Measurements from ENCODE around the gene KIF17.

Gene KIF17

GRCh38 chr1:20686883-20687725, 30.7 kb downstream of the KIF17 start:
- Histone ChIP-seq H3K9ac (ENCODE audit: low read depth in 1 of 2, low read length in 2 of 2) (no peak overlapping the region), H3K27me3 (ENCODE audit: control insufficient read depth in 2 of 2, insufficient read depth in 2 of 2, low read length in 2 of 2) (no peaks in the 10 kb centered on the region)

GRCh38 chr1:20685741-20686140, 32.1 kb downstream of the KIF17 start:
- Histone ChIP-seq H3K4me3 (ENCODE audit: low read length in 2 of 2) (no peak overlapping the region), H3K9me3 (ENCODE audit: control insufficient read depth in 2 of 2, low read length in 2 of 2) (no peaks in the 10 kb centered on the region), H3K27me3 (ENCODE audit: control insufficient read depth in 2 of 2, insufficient read depth in 2 of 2, low read length in 2 of 2) (peaks cover 0 to 2% of the 10 kb centered on the region in 2 donors), H3K9ac (ENCODE audit: low read depth in 1 of 2, low read length in 2 of 2) (no peak overlapping the region), H3K36me3 (ENCODE audit: control insufficient read depth in 2 of 2, insufficient read depth in 2 of 2, low read length in 2 of 2) (no peaks in the 10 kb centered on the region), H3K27ac (ENCODE audit: low read depth in 2 of 2, low read length in 2 of 2) (peak overlapping the region; percentile 23 to 42), H3K4me1 (ENCODE audit: control insufficient read depth in 2 of 2, insufficient read depth in 2 of 2, low read length in 2 of 2) (no peaks in the 10 kb centered on the region)

More at GRCh38 chr1:20686883-20687725, 30.7 kb downstream of the KIF17 start:
- Histone ChIP-seq H3K4me3 (ENCODE audit: low read length in 2 of 2) (no peak overlapping the region), H3K9me3 (ENCODE audit: control insufficient read depth in 2 of 2, low read length in 2 of 2) (no peaks in the 10 kb centered on the region), H3K4me1 (ENCODE audit: control insufficient read depth in 2 of 2, insufficient read depth in 2 of 2, low read length in 2 of 2) (no peaks in the 10 kb centered on the region), H3K27ac (ENCODE audit: low read depth in 2 of 2, low read length in 2 of 2) (no peak overlapping the region), H3K36me3 (ENCODE audit: control insufficient read depth in 2 of 2, insufficient read depth in 2 of 2, low read length in 2 of 2) (no peaks in the 10 kb centered on the region)

DNA sequence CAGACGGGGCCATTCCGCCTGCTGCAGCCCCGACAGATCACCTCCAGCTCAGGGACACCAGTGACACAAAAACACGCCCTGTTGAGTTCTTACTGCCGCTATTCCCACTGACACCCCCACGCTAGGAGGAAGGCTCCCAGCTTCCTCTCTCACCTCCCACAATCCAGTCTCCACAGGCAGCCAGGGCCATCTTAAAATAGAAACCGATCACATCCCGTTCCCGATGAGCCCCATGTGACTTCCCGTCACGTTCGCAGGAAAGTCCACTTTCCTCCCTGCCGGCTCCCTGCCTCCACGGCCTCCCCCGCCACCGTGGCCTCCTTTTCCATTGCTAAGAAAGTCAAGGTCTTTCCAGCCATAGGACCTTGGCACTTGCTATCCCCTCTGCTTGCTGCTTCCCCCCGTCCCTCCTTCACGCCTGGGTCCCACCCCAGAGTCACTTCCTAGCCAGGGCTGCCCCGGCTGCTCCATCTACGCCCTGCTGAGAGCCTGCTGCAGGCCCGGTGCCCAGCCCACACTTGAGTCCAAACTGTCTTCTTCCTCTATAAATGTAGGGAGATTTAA, 32.6 kb downstream of the KIF17 start:
- H3K4me3 ChIP-seq (ENCODE audit: low read length in 2 of 2), result no peak overlapping the region
- no peak overlapping the region for H3K9ac ChIP-seq (ENCODE audit: low read depth in 1 of 2, low read length in 2 of 2)
- H3K27ac ChIP-seq (ENCODE audit: low read depth in 2 of 2, low read length in 2 of 2), result peak overlapping the region; percentile 42 to 61
- H3K4me1 ChIP-seq (ENCODE audit: control insufficient read depth in 2 of 2, insufficient read depth in 2 of 2, low read length in 2 of 2), result no peaks in the 10 kb centered on the region
- peaks cover 0 to 2% of the 10 kb centered on the region in 2 donors for H3K27me3 ChIP-seq (ENCODE audit: control insufficient read depth in 2 of 2, insufficient read depth in 2 of 2, low read length in 2 of 2)
- H3K9me3 ChIP-seq (ENCODE audit: control insufficient read depth in 2 of 2, low read length in 2 of 2), result no peaks in the 10 kb centered on the region
- no peaks in the 10 kb centered on the region for H3K36me3 ChIP-seq (ENCODE audit: control insufficient read depth in 2 of 2, insufficient read depth in 2 of 2, low read length in 2 of 2)

DNA sequence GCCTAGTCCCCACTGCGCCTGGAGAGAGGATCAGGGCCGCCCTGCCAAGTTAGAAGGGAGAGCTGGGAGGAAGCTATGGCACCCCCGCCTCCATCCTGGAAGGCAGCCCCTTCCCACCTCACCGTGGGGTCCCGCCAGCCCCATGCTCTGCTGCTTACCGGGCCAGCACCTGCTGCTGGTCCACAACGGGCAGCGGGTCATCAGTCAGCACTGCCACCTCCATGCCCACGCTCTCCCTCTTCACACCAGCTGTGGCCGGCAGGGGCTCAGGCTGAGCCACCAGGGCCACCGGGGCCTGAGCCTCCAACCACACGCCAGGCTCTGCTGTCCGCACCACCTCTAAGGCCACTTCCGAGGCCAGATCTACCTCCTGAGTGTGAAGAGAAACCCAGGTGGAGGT, 33.2 kb downstream of the KIF17 start:
- peak overlapping the region; percentile 42 to 61 for H3K27ac ChIP-seq (ENCODE audit: low read depth in 2 of 2, low read length in 2 of 2)
- H3K4me3 ChIP-seq (ENCODE audit: low read length in 2 of 2), result no peak overlapping the region
- H3K9me3 ChIP-seq (ENCODE audit: control insufficient read depth in 2 of 2, low read length in 2 of 2), result no peaks in the 10 kb centered on the region
- no peak overlapping the region for H3K9ac ChIP-seq (ENCODE audit: low read depth in 1 of 2, low read length in 2 of 2)
- no peaks in the 10 kb centered on the region for H3K4me1 ChIP-seq (ENCODE audit: control insufficient read depth in 2 of 2, insufficient read depth in 2 of 2, low read length in 2 of 2)
- H3K27me3 ChIP-seq (ENCODE audit: control insufficient read depth in 2 of 2, insufficient read depth in 2 of 2, low read length in 2 of 2), result peaks cover 0 to 2% of the 10 kb centered on the region in 2 donors
- no peaks in the 10 kb centered on the region for H3K36me3 ChIP-seq (ENCODE audit: control insufficient read depth in 2 of 2, insufficient read depth in 2 of 2, low read length in 2 of 2)

DNA sequence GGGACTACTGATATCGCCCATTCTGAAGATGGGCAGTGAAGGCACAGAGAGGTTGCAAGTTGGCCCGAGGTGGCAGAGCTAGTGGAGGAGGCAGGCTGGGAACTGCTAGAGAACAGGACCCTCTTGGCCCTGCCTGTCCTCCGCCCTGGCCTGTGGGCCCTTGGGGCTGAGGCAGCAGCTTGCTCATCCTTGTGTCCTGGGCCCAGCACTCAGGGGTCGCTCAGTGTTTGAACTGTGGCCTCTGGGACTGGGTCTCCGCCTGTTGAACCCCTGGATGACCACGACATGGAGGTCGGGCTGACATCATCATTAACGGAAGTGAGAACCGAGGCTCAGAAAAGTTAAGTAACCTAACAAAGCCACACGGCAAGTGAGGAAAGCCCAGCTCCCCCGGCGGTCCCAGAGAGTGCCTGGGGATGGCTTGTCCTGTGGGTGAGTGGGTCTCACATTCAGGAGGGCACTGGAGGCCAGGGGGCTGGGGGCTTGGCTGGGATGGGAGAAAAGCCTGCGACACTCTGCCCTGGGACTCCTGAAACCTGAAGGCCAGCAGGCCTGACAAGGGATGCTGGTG, 33.7 kb downstream of the KIF17 start:
- H3K9ac ChIP-seq (ENCODE audit: low read depth in 1 of 2, low read length in 2 of 2), result no peak overlapping the region
- H3K9me3 ChIP-seq (ENCODE audit: control insufficient read depth in 2 of 2, low read length in 2 of 2), result no peaks in the 10 kb centered on the region
- H3K4me3 ChIP-seq (ENCODE audit: low read length in 2 of 2), result no peak overlapping the region
- H3K36me3 ChIP-seq (ENCODE audit: control insufficient read depth in 2 of 2, insufficient read depth in 2 of 2, low read length in 2 of 2), result no peaks in the 10 kb centered on the region
- no peaks in the 10 kb centered on the region for H3K4me1 ChIP-seq (ENCODE audit: control insufficient read depth in 2 of 2, insufficient read depth in 2 of 2, low read length in 2 of 2)
- H3K27ac ChIP-seq (ENCODE audit: low read depth in 2 of 2, low read length in 2 of 2), result peak overlapping the region in 1 of 2 donors; percentile 61
- peaks cover 0 to 2% of the 10 kb centered on the region in 2 donors for H3K27me3 ChIP-seq (ENCODE audit: control insufficient read depth in 2 of 2, insufficient read depth in 2 of 2, low read length in 2 of 2)

GRCh38 chr1:20683614-20684013, 34.2 kb downstream of the KIF17 start:
- no peaks in the 10 kb centered on the region for H3K9me3 ChIP-seq (ENCODE audit: control insufficient read depth in 2 of 2, low read length in 2 of 2)
- H3K36me3 ChIP-seq (ENCODE audit: control insufficient read depth in 2 of 2, insufficient read depth in 2 of 2, low read length in 2 of 2), result no peaks in the 10 kb centered on the region
- no peak overlapping the region for H3K9ac ChIP-seq (ENCODE audit: low read depth in 1 of 2, low read length in 2 of 2)
- H3K27me3 ChIP-seq (ENCODE audit: control insufficient read depth in 2 of 2, insufficient read depth in 2 of 2, low read length in 2 of 2), result peaks cover 0 to 2% of the 10 kb centered on the region in 2 donors
- no peak overlapping the region for H3K27ac ChIP-seq (ENCODE audit: low read depth in 2 of 2, low read length in 2 of 2)
- H3K4me1 ChIP-seq (ENCODE audit: control insufficient read depth in 2 of 2, insufficient read depth in 2 of 2, low read length in 2 of 2), result no peaks in the 10 kb centered on the region
- no peak overlapping the region for H3K4me3 ChIP-seq (ENCODE audit: low read length in 2 of 2)

GRCh38 chr1:20682571-20683236, 35.1 kb downstream of the KIF17 start:
- H3K4me1 ChIP-seq (ENCODE audit: control insufficient read depth in 2 of 2, insufficient read depth in 2 of 2, low read length in 2 of 2), result no peaks in the 10 kb centered on the region
- H3K27ac ChIP-seq (ENCODE audit: low read depth in 2 of 2, low read length in 2 of 2), result no peak overlapping the region
- H3K27me3 ChIP-seq (ENCODE audit: control insufficient read depth in 2 of 2, insufficient read depth in 2 of 2, low read length in 2 of 2), result peaks cover 0 to 2% of the 10 kb centered on the region in 2 donors
- no peak overlapping the region for H3K9ac ChIP-seq (ENCODE audit: low read depth in 1 of 2, low read length in 2 of 2)
- no peak overlapping the region for H3K4me3 ChIP-seq (ENCODE audit: low read length in 2 of 2)
- H3K36me3 ChIP-seq (ENCODE audit: control insufficient read depth in 2 of 2, insufficient read depth in 2 of 2, low read length in 2 of 2), result no peaks in the 10 kb centered on the region
- H3K9me3 ChIP-seq (ENCODE audit: control insufficient read depth in 2 of 2, low read length in 2 of 2), result no peaks in the 10 kb centered on the region

DNA sequence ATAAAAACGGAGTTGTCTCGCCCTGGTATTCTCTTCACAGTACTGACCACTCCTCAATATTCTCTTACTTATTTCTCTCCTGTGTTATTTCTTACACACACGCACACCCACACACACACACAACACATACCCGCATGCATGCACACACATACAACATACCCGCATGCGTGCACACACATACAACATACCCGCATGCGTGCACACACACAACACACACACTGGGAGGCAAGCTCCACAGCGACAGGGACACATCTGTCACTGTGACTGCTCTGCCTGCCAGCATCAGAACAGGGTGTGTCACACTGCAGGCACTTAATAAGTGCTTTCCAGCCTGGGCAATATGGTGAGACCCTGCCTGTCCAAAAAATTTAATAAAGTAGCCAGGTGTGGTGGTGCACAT, 35.8 kb downstream of the KIF17 start:
- peaks cover 0 to 2% of the 10 kb centered on the region in 2 donors for H3K27me3 ChIP-seq (ENCODE audit: control insufficient read depth in 2 of 2, insufficient read depth in 2 of 2, low read length in 2 of 2)
- H3K9ac ChIP-seq (ENCODE audit: low read depth in 1 of 2, low read length in 2 of 2), result no peak overlapping the region
- no peaks in the 10 kb centered on the region for H3K36me3 ChIP-seq (ENCODE audit: control insufficient read depth in 2 of 2, insufficient read depth in 2 of 2, low read length in 2 of 2)
- no peaks in the 10 kb centered on the region for H3K9me3 ChIP-seq (ENCODE audit: control insufficient read depth in 2 of 2, low read length in 2 of 2)
- no peak overlapping the region for H3K4me3 ChIP-seq (ENCODE audit: low read length in 2 of 2)
- no peak overlapping the region for H3K27ac ChIP-seq (ENCODE audit: low read depth in 2 of 2, low read length in 2 of 2)
- H3K4me1 ChIP-seq (ENCODE audit: control insufficient read depth in 2 of 2, insufficient read depth in 2 of 2, low read length in 2 of 2), result no peaks in the 10 kb centered on the region

- no peaks in the 10 kb centered on the region for H3K4me1 ChIP-seq (ENCODE audit: control insufficient read depth in 2 of 2, insufficient read depth in 2 of 2, low read length in 2 of 2)
- peaks cover 0 to 2% of the 10 kb centered on the region in 2 donors for H3K27me3 ChIP-seq (ENCODE audit: control insufficient read depth in 2 of 2, insufficient read depth in 2 of 2, low read length in 2 of 2)
- no peaks in the 10 kb centered on the region for H3K9me3 ChIP-seq (ENCODE audit: control insufficient read depth in 2 of 2, low read length in 2 of 2)
- H3K27ac ChIP-seq (ENCODE audit: low read depth in 2 of 2, low read length in 2 of 2), result no peak overlapping the region
- H3K9ac ChIP-seq (ENCODE audit: low read depth in 1 of 2, low read length in 2 of 2), result no peak overlapping the region
- H3K4me3 ChIP-seq (ENCODE audit: low read length in 2 of 2), result no peak overlapping the region
- H3K36me3 ChIP-seq (ENCODE audit: control insufficient read depth in 2 of 2, insufficient read depth in 2 of 2, low read length in 2 of 2), result no peaks in the 10 kb centered on the region
These were observed 37.5 kb downstream of the KIF17 start for GRCh38 chr1:20680269-20680668.

DNA sequence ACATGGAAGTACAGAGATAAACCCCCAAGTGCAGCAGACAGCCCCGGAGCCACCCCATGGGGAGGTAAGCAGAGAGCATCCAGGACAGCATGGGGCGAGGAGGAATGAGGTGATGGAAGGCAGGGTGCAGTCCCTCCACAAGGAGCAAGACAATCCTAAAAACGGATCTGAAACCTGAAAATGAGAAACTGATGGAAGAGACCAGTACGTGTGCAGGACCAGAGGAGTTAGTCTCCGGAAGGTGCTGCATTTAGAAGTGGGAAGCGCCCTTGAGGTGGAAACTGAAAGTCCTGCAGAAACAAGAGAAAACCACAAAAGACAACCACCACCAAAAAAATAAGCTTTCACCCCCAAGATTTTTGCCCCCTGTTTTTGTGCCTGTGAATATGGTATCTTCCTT, 39.2 kb downstream of the KIF17 start:
- no peak overlapping the region for H3K4me3 ChIP-seq (ENCODE audit: low read length in 2 of 2)
- H3K9ac ChIP-seq (ENCODE audit: low read depth in 1 of 2, low read length in 2 of 2), result no peak overlapping the region
- no peak overlapping the region for H3K27ac ChIP-seq (ENCODE audit: low read depth in 2 of 2, low read length in 2 of 2)
- no peaks in the 10 kb centered on the region for H3K9me3 ChIP-seq (ENCODE audit: control insufficient read depth in 2 of 2, low read length in 2 of 2)
- H3K27me3 ChIP-seq (ENCODE audit: control insufficient read depth in 2 of 2, insufficient read depth in 2 of 2, low read length in 2 of 2), result peaks cover 0 to 2% of the 10 kb centered on the region in 2 donors
- H3K36me3 ChIP-seq (ENCODE audit: control insufficient read depth in 2 of 2, insufficient read depth in 2 of 2, low read length in 2 of 2), result no peaks in the 10 kb centered on the region
- H3K4me1 ChIP-seq (ENCODE audit: control insufficient read depth in 2 of 2, insufficient read depth in 2 of 2, low read length in 2 of 2), result no peaks in the 10 kb centered on the region
